ENCODE data around the gene FAM117B. TPM values are rescaled to one million over a fixed set of nuclear protein-coding genes. Genes with fewer than 3 reads are reported as not detected.

The FAM117B gene
- total and polyA plus RNA-seq, 2 of the 8 experiments (the other 6 are each of a cell fraction or from before 2014, with no cell fraction given), result 3.9 to 22.6 TPM

DNA sequence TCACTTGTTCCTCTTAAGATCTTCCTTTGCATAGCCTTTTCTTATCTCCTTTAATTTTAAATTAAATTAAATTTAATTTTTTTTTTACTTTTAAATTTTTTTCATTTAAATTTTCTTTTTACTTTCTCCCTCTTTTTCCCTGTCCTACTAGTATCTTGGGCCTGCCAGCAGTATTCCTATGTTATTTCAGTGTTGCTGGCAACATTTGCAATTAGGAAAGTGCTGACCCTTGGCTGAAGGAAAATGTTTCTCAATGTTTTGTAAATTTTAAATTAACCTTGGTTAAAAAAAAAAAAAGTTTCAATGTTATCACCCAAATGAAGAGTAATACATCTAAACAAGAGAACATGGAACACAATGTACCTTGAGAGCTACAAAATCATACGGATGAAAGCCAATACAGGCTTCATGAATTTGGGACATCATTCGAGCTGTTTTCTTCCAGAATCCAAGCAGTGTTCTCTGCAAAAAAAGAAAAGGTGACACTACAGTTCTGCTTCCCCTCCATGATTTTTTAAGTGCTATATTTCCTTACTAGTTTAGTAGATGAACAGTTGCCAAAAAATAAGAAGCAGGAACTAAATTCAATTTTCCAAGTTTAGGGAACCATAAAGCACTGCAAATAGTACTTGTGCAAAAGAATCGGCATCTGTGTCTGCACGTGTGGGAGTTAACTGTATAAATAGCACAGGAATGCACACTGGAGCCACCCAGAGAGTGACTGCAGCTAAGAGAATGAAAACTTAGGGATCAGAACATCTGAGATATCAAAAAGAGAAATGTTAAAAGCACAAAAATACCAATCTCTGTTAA lies 181.0 kb downstream of the FAM117B start (continued):
- TF ChIP-seq CHD7 (IDR thresholded peaks at IDR 0.05; ENCODE audit: insufficient replicate concordance, low read length) (no peak), CBX5 (IDR thresholded peaks at IDR 0.05; ENCODE audit: low read depth, low read length) (no peak), SUZ12 (IDR thresholded peaks at IDR 0.05; ENCODE audit: low read length) (no peak), CEBPB (IDR thresholded peaks at IDR 0.05; ENCODE audit: low read depth, low read length) (no peak), TCF12 (IDR thresholded peaks at IDR 0.05; ENCODE audit: low read depth, low read length) (no peak), POLR2A (IDR thresholded peaks at IDR 0.05; ENCODE audit: control extremely low read depth in 1 of 2, low read depth in 2 of 2, low read length in 2 of 2) (no peak), KDM1A (IDR thresholded peaks at IDR 0.05; ENCODE audit: borderline replicate concordance, low read length) (no peak)
- TF ChIP-seq, protein P1, sequence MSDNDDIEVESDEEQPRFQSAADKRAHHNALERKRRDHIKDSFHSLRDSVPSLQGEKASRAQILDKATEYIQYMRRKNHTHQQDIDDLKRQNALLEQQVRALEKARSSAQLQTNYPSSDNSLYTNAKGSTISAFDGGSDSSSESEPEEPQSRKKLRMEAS (IDR thresholded peaks at IDR 0.05), result no peak

Measured in H1 (cell line).